Measurements from ENCODE around the gene NPLOC4. TPM values are rescaled to one million over a fixed set of nuclear protein-coding genes. Genes with fewer than 3 reads are reported as not detected.

NPLOC4 gene
- total and polyA plus RNA-seq, 2 of the 13 experiments (the other 11 are each of a cell fraction or from before 2014, with no cell fraction given), result 57.0 to 97.0 TPM

DNA sequence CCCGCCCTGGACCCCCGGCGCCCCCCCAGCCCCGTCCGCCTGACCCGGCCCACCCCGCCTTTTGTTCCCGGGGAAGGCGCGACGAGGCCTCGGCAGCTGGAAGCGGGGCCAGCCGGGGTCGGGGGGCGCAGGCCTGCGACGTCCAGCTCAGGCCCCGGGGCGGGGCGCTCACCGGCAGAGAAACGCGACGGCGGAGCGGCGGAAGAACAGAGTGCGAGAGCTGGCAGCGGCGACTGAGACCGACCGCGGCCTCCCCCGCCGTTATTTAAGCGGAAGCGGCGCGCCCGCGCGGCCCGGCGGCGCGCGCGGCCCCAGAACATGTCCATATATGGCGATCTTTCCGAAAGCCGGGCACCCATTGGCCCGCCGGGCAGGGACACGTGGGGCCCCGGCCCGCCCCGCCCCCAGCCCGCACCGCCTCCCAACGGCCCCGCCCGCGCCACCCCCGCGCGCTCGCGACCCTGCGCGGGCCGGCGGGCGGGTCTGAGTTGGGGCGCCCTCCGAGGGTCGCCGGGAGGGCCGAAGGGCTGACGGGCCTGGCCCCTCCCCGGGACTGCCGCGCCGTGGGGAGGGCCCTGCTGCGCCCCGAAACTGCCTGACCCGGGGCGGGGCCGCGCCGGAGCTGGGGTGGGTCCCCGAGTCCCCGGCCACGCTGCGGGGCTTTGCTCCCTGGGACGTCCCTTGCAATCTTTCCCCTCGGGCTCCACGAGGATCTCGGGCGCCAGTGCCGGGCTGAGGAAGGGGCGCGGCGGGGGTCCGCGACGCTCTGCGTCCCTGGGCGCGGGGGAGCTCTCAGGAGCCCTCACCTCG lies 124.1 kb downstream of the NPLOC4 start, which contains the start of gene ACTG1 (continued):
- TF ChIP-seq, protein P1, sequence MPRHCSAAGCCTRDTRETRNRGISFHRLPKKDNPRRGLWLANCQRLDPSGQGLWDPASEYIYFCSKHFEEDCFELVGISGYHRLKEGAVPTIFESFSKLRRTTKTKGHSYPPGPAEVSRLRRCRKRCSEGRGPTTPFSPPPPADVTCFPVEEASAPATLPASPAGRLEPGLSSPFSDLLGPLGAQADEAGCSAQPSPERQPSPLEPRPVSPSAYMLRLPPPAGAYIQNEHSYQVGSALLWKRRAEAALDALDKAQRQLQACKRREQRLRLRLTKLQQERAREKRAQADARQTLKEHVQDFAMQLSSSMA (CRISPR knock-in tag; IDR thresholded peaks at IDR 0.05), result peak; percentile 7; the same call in 1 of the 2 replicates
- TF ChIP-seq POGZ (CRISPR knock-in tag; IDR thresholded peaks at IDR 0.05) (peak; percentile 47), TAF15 (IDR thresholded peaks at IDR 0.05; ENCODE audit: low read depth, low read length, poor library complexity, severe bottlenecking) (no peak), MXI1 (IDR thresholded peaks at IDR 0.05; ENCODE audit: borderline replicate concordance, low read depth, low read length) (peak; percentile 71; the same call in 2 of the 3 replicates), ZNF564 (CRISPR knock-in tag; IDR thresholded peaks at IDR 0.05) (0 out of 2 replicates have a peak, but pooled peaks have one; percentile 62), JUN (CRISPR knock-in tag; IDR thresholded peaks at IDR 0.05) (no peak), ZIK1 (CRISPR knock-in tag; IDR thresholded peaks at IDR 0.05; ENCODE audit: borderline replicate concordance, low read depth) (peak; percentile 84; the same call in 1 of the 2 replicates), HOXA3 (CRISPR knock-in tag; IDR thresholded peaks at IDR 0.05) (no peak; the same call in 1 of the 2 replicates), DMAP1 (CRISPR knock-in tag; IDR thresholded peaks at IDR 0.05) (peak; percentile 52), ZNF747 (CRISPR knock-in tag; IDR thresholded peaks at IDR 0.05; ENCODE audit: borderline replicate concordance) (peak; percentile 44), ZNF563 (CRISPR knock-in tag; IDR thresholded peaks at IDR 0.05) (peak; percentile 57; the same call in 1 of the 2 replicates), HNF4G (IDR thresholded peaks at IDR 0.05; ENCODE audit: borderline replicate concordance, low read depth, low read length) (peak; percentile 19; the same call in 1 of the 2 replicates), HNF4G (CRISPR knock-in tag; IDR thresholded peaks at IDR 0.05; ENCODE audit: borderline replicate concordance, low read depth) (no peak; the same call in 1 of the 2 replicates), HOXA9 (CRISPR knock-in tag; IDR thresholded peaks at IDR 0.05; ENCODE audit: borderline replicate concordance) (no peak), ZNF354B (CRISPR knock-in tag; IDR thresholded peaks at IDR 0.05) (no peak), ZNF766 (CRISPR knock-in tag; IDR thresholded peaks at IDR 0.05; ENCODE audit: borderline replicate concordance) (peak; percentile 74)
- TF ChIP-seq, protein P2, sequence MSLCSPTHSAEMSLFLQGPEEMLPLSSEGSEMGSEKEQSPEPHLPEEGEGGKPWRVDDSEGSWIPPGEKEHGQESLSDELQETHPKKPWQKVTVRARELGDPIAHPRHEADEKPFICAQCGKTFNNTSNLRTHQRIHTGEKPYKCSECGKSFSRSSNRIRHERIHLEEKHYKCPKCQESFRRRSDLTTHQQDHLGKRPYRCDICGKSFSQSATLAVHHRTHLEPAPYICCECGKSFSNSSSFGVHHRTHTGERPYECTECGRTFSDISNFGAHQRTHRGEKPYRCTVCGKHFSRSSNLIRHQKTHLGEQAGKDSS (CRISPR knock-in tag; IDR thresholded peaks at IDR 0.05; ENCODE audit: borderline replicate concordance, low read depth), result peak; percentile 61; the same call in 1 of the 2 replicates
- TF ChIP-seq, protein P3, sequence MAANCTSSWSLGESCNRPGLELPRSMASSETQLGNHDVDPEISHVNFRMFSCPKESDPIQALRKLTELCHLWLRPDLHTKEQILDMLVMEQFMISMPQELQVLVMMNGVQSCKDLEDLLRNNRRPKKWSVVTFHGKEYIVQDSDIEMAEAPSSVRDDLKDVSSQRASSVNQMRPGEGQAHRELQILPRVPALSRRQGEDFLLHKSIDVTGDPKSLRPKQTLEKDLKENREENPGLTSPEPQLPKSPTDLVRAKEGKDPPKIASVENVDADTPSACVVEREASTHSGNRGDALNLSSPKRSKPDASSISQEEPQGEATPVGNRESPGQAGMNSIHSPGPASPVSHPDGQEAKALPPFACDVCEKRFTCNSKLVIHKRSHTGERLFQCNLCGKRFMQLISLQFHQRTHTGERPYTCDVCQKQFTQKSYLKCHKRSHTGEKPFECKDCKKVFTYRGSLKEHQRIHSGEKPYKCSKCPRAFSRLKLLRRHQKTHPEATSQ (CRISPR knock-in tag; IDR thresholded peaks at IDR 0.05; ENCODE audit: borderline replicate concordance), result 0 out of 2 replicates have a peak, but pooled peaks have one; percentile 38
- TF ChIP-seq, protein P4, sequence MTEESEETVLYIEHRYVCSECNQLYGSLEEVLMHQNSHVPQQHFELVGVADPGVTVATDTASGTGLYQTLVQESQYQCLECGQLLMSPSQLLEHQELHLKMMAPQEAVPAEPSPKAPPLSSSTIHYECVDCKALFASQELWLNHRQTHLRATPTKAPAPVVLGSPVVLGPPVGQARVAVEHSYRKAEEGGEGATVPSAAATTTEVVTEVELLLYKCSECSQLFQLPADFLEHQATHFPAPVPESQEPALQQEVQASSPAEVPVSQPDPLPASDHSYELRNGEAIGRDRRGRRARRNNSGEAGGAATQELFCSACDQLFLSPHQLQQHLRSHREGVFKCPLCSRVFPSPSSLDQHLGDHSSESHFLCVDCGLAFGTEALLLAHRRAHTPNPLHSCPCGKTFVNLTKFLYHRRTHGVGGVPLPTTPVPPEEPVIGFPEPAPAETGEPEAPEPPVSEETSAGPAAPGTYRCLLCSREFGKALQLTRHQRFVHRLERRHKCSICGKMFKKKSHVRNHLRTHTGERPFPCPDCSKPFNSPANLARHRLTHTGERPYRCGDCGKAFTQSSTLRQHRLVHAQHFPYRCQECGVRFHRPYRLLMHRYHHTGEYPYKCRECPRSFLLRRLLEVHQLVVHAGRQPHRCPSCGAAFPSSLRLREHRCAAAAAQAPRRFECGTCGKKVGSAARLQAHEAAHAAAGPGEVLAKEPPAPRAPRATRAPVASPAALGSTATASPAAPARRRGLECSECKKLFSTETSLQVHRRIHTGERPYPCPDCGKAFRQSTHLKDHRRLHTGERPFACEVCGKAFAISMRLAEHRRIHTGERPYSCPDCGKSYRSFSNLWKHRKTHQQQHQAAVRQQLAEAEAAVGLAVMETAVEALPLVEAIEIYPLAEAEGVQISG (CRISPR knock-in tag; IDR thresholded peaks at IDR 0.05), result peak; percentile 74

Data from HepG2 (cell line).